GM21576 (cell line): ENCODE results near the gene MUC2.

Source experiments
- ATAC-seq: cut with Tn5 transposase; IDR thresholded peaks from one replicate; pipeline ENCODE4 v1.9.1; 2021; ENCODE audit warnings: mild to moderate bottlenecking, moderate library complexity; ENCODE audit not compliant: unreplicated experiment

MUC2 gene

GRCh38 chr11:1074244-1075221 is at the start of gene MUC2:
MUC2 (plus strand) TSS chr11:1074874.
- ATAC-seq = no peak

- no peak for ATAC-seq
Measured at GRCh38 chr11:1025410-1026162, 49.1 kb upstream of the MUC2 start.

- ATAC-seq = no peak
Measured at GRCh38 chr11:1026163-1026450, 48.6 kb upstream of the MUC2 start.

- no peak for ATAC-seq
Measured at GRCh38 chr11:1026641-1027482, 47.8 kb upstream of the MUC2 start.

- ATAC-seq = no peak
Measured at GRCh38 chr11:1027483-1028290, 47.0 kb upstream of the MUC2 start.

- ATAC-seq = no peak
Measured at GRCh38 chr11:1028291-1028540, 46.5 kb upstream of the MUC2 start.

GRCh38 chr11:1028616-1029015 is 46.1 kb upstream of the MUC2 start:
- ATAC-seq = no peak

GRCh38 chr11:1029051-1029450 is 45.6 kb upstream of the MUC2 start:
- ATAC-seq = no peak

GRCh38 chr11:1029654-1030053 is 45.0 kb upstream of the MUC2 start:
- no peak for ATAC-seq

GRCh38 chr11:1030086-1030485 is 44.6 kb upstream of the MUC2 start:
- no peak for ATAC-seq

- no peak for ATAC-seq
Measured at GRCh38 chr11:1030556-1030955, 44.1 kb upstream of the MUC2 start.

- ATAC-seq = no peak
Measured at GRCh38 chr11:1031121-1031899, 43.4 kb upstream of the MUC2 start.

GRCh38 chr11:1032310-1032891 is 42.3 kb upstream of the MUC2 start:
- no peak for ATAC-seq

GRCh38 chr11:1033016-1033798 is 41.5 kb upstream of the MUC2 start:
- ATAC-seq = no peak

- ATAC-seq = no peak
Measured at GRCh38 chr11:1034001-1034400, 40.7 kb upstream of the MUC2 start.

GRCh38 chr11:1034456-1035295 is 40.0 kb upstream of the MUC2 start:
- no peak for ATAC-seq

GRCh38 chr11:1035577-1036283 is 38.9 kb upstream of the MUC2 start:
- ATAC-seq = no peak
